ENCODE data around the gene NOTCH2NLA.
"Not testable (repeated sequence)": the region's sequence is repeated elsewhere in the genome, so short reads cannot be mapped to it uniquely, and the experiment has no call there.

DNA sequence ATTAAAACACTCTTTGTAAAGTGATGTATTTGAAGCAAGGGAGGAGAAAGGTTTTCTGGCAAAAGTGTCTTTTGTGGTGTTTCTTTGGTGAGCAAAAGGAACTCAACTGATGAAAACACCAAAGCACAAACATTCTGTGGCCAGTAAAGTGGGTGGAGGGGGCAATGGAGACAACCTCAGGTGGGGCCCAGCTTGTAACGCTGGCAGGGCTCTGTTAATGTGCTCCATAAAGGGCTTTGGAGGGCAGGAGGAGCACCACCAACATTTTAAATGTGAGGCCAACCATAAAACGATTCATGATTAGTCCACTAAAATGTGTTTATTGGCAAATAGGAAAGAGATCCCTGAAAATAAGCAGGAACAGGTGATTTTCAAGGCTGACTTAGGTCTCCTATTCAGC, 7.8 kb upstream of the NOTCH2NLA start:
- TF ChIP-seq, protein P1, sequence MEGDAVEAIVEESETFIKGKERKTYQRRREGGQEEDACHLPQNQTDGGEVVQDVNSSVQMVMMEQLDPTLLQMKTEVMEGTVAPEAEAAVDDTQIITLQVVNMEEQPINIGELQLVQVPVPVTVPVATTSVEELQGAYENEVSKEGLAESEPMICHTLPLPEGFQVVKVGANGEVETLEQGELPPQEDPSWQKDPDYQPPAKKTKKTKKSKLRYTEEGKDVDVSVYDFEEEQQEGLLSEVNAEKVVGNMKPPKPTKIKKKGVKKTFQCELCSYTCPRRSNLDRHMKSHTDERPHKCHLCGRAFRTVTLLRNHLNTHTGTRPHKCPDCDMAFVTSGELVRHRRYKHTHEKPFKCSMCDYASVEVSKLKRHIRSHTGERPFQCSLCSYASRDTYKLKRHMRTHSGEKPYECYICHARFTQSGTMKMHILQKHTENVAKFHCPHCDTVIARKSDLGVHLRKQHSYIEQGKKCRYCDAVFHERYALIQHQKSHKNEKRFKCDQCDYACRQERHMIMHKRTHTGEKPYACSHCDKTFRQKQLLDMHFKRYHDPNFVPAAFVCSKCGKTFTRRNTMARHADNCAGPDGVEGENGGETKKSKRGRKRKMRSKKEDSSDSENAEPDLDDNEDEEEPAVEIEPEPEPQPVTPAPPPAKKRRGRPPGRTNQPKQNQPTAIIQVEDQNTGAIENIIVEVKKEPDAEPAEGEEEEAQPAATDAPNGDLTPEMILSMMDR (IDR thresholded peaks at IDR 0.05), result not testable (repeated sequence)
- not testable (repeated sequence) for TF ChIP-seq POLR2AphosphoS5, POLR2A (IDR thresholded peaks at IDR 0.05)
